NB4 (cell line): ENCODE measurements around the gene S1PR3.

Experiments
- CTCF ChIP-seq: IDR thresholded peaks from one replicate; pipeline ENCODE4 v1.5.1; 2012; ENCODE audit warnings: low read depth, low read length
- MAX ChIP-seq: IDR thresholded peaks from 2 replicates; pipeline ENCODE4 v1.6.1; 2011; ENCODE audit warnings: low read depth, low read length
- POLR2A ChIP-seq: IDR thresholded peaks from 2 replicates; pipeline ENCODE4 v1.6.1; 2011; ENCODE audit warnings: mild to moderate bottlenecking; ENCODE audit not compliant: insufficient read length; ENCODE audit errors: extremely low read depth

- no peak for TF ChIP-seq CTCF
- TF ChIP-seq POLR2A = no peak
- no peak for TF ChIP-seq MAX
Measured at GRCh38 chr9:88976890-88977257, 14.4 kb upstream of the S1PR3 start.
